H1 (cell line): ENCODE data around the gene ARHGAP26. TPM values are rescaled to one million over a fixed set of nuclear protein-coding genes. Genes with fewer than 3 reads are reported as not detected.

Experiments used
- CTCF ChIA-PET: fragments of 300-600 bp; sonication (Branson Sonifier 250); formaldehyde crosslinking; loops from one replicate; lab custom pipeline; 2021; ENCODE audit not compliant: partially characterized antibody; lab: Charles Lee
- POLR2A ChIA-PET: fragments of 300-600 bp; sonication (Branson Sonifier 250); formaldehyde crosslinking; loops from one replicate; lab custom pipeline; 2021; ENCODE audit warnings: inconsistent platforms; ENCODE audit not compliant: partially characterized antibody; lab: Charles Lee
- DNase-seq, 2 experiments: peaks; one replicate each; pipeline versions ENCODE4 v3.0.0 to v3.0.0-alpha.2; 2010 to 2022; ENCODE audit warnings: low spot score in 2 of 2, low read depth in 1 of 2, mixed read lengths in 1 of 2
- FAIRE-seq: peaks from 2 replicates; lab custom pipeline; 2011; peaks lifted over from hg19 to GRCh38; lab: Jason Lieb, UNC
- H2AFZ ChIP-seq: 2 replicates; pipeline ENCODE4 v1.8.1; 2012; ENCODE audit warnings: low read length, inconsistent platforms
- H2AK5ac ChIP-seq: 2 replicates; pipeline ENCODE4 v1.6.1; 2013; ENCODE audit warnings: low read depth, low read length
- H2BK120ac ChIP-seq: replicated peaks from 2 replicates; pipeline ENCODE3; 2013; ENCODE audit warnings: low read depth, low read length, inconsistent platforms
- H2BK12ac ChIP-seq: 2 replicates; pipeline ENCODE4 v1.6.1; 2013; ENCODE audit warnings: low read depth, low read length
- H2BK15ac ChIP-seq: 2 replicates; pipeline ENCODE4 v1.6.1; 2013; ENCODE audit warnings: low read length
- H2BK20ac ChIP-seq: 2 replicates; pipeline ENCODE4 v1.6.1; 2013; ENCODE audit warnings: low read length
- H2BK5ac ChIP-seq: 2 replicates; pipeline ENCODE4 v1.6.1; 2013; ENCODE audit warnings: low read depth, low read length
- H3K14ac ChIP-seq: 2 replicates; pipeline ENCODE4 v1.6.1; 2013; ENCODE audit warnings: inconsistent platforms; ENCODE audit not compliant: insufficient read length
- H3K18ac ChIP-seq: 2 replicates; pipeline ENCODE4 v1.6.1; 2013; ENCODE audit warnings: low read length; ENCODE audit errors: extremely low read depth
- H3K23ac ChIP-seq: 2 replicates; pipeline ENCODE4 v1.6.1; 2013; ENCODE audit warnings: inconsistent platforms; ENCODE audit not compliant: insufficient read length
- H3K23me2 ChIP-seq: 2 replicates; pipeline ENCODE4 v1.6.1; 2013; ENCODE audit warnings: low read depth, low read length
- H3K27ac ChIP-seq: 2 replicates; pipeline ENCODE4 v1.6.1; 2011; ENCODE audit warnings: low read depth, low read length, inconsistent platforms
- H3K27me3 ChIP-seq, 4 experiments: replicated peaks in 1 of 4; 1 replicate in 1 of 4; 2 replicates in 3 of 4; pipeline versions ENCODE4 v1.6.1 to v1.8.1; 2011 to 2013; ENCODE audit warnings: low read length in 3 of 4, mild to moderate bottlenecking in 3 of 4, inconsistent platforms in 2 of 4, mixed read lengths in 2 of 4, moderate library complexity in 1 of 4; ENCODE audit not compliant: control insufficient read depth in 3 of 4, insufficient read depth in 3 of 4; ENCODE audit errors: extremely low read depth in 1 of 4
- H3K36me3 ChIP-seq, 4 experiments: 2 replicates each; pipeline versions ENCODE4 v1.6.1 to v1.8.1; 2011 to 2013; ENCODE audit warnings: mild to moderate bottlenecking in 4 of 4, low read length in 3 of 4, moderate library complexity in 2 of 4, control low read depth in 1 of 4, inconsistent platforms in 1 of 4; ENCODE audit not compliant: insufficient read depth in 4 of 4, control insufficient read depth in 2 of 4
- H3K4ac ChIP-seq: replicated peaks from 2 replicates; pipeline ENCODE3; 2013; ENCODE audit warnings: low read length, low read depth, mixed read lengths, inconsistent platforms; ENCODE audit not compliant: insufficient read length
- H3K4me1 ChIP-seq, 4 experiments: replicated peaks in 1 of 4; 1 replicate in 1 of 4; 2 replicates in 3 of 4; pipeline versions ENCODE4 v1.6.1 to v1.8.1; 2011 to 2013; ENCODE audit warnings: low read length in 3 of 4, inconsistent platforms in 2 of 4, mixed read lengths in 1 of 4; ENCODE audit not compliant: insufficient read depth in 4 of 4, control insufficient read depth in 3 of 4
- H3K4me2 ChIP-seq, 2 experiments: 2 replicates each; pipeline versions ENCODE4 v1.6.1 to v1.8.1; 2011 to 2013; ENCODE audit warnings: low read depth in 2 of 2, low read length in 2 of 2, control low read depth in 1 of 2, inconsistent platforms in 1 of 2, mild to moderate bottlenecking in 1 of 2; ENCODE audit not compliant: insufficient read depth in 1 of 2
- H3K4me3 ChIP-seq, 4 experiments: fragments of 200-600, 300-600 bp in 1 of 4; sonication (generic), shearing (Covaris generic), sonication (Bioruptor Twin) in 1 of 4; 2 replicates each; pipeline versions ENCODE4 v1.5.1 to v1.8.1; 2011 to 2016; ENCODE audit warnings: low read length in 4 of 4, low read depth in 3 of 4, control low read depth in 2 of 4, inconsistent platforms in 2 of 4, mild to moderate bottlenecking in 2 of 4, mixed read lengths in 1 of 4, moderate library complexity in 1 of 4; ENCODE audit not compliant: insufficient read depth in 2 of 4; ENCODE audit errors: extremely low read depth in 1 of 4
- H3K56ac ChIP-seq: replicated peaks from 2 replicates; pipeline ENCODE3; 2013; ENCODE audit warnings: low read depth, mild to moderate bottlenecking, mixed read lengths, low read length, inconsistent platforms; ENCODE audit not compliant: insufficient read length
- H3K79me1 ChIP-seq: 2 replicates; pipeline ENCODE4 v1.6.1; 2013; ENCODE audit warnings: low read depth, low read length, control low read depth
- H3K79me2 ChIP-seq, 2 experiments: 2 replicates each; pipeline versions ENCODE4 v1.6.1 to v1.8.1; 2012 to 2013; ENCODE audit warnings: low read length in 2 of 2, mild to moderate bottlenecking in 2 of 2, inconsistent platforms in 1 of 2; ENCODE audit not compliant: insufficient read depth in 2 of 2, control insufficient read depth in 1 of 2
- H3K9ac ChIP-seq, 4 experiments: replicated peaks in 1 of 4; 1 replicate in 1 of 4; 2 replicates in 3 of 4; pipeline versions ENCODE4 v1.6.1 to v1.8.1; 2011 to 2013; ENCODE audit warnings: low read depth in 3 of 4, low read length in 3 of 4, control low read depth in 2 of 4, mild to moderate bottlenecking in 2 of 4, moderate library complexity in 2 of 4, inconsistent platforms in 1 of 4; ENCODE audit errors: extremely low read depth in 1 of 4
- H3K9me3 ChIP-seq, 2 experiments: 2 replicates each; pipeline versions ENCODE4 v1.6.1 to v1.8.1; 2012 to 2013; ENCODE audit warnings: mild to moderate bottlenecking in 2 of 2, moderate library complexity in 2 of 2, control low read depth in 1 of 2, inconsistent platforms in 1 of 2, low read depth in 1 of 2, low read length in 1 of 2, mixed read lengths in 1 of 2; ENCODE audit not compliant: insufficient read depth in 2 of 2
- H4K20me1 ChIP-seq, 2 experiments: replicated peaks in 1 of 2; 2 replicates each; pipeline versions ENCODE3 to v1.8.1; 2011 to 2013; ENCODE audit warnings: inconsistent platforms in 2 of 2, low read length in 2 of 2, mild to moderate bottlenecking in 1 of 2; ENCODE audit not compliant: insufficient read depth in 2 of 2, control insufficient read depth in 1 of 2
- H4K5ac ChIP-seq: 2 replicates; pipeline ENCODE4 v1.6.1; 2013; ENCODE audit warnings: low read length, low read depth, mixed read lengths, inconsistent platforms; ENCODE audit not compliant: insufficient read length
- H4K8ac ChIP-seq: 2 replicates; pipeline ENCODE4 v1.8.0; 2013; ENCODE audit warnings: mild to moderate bottlenecking, moderate library complexity, low read length, inconsistent platforms; ENCODE audit not compliant: insufficient read depth; ENCODE audit errors: extremely low read depth
- H4K91ac ChIP-seq: replicated peaks from 2 replicates; pipeline ENCODE3; 2013; ENCODE audit warnings: low read length, mixed read lengths, inconsistent platforms; ENCODE audit not compliant: insufficient read length
- ASH2L ChIP-seq: fragments of 200-600, 300-600 bp; sonication (generic); IDR thresholded peaks from one replicate; pipeline ENCODE4 v1.7.1; 2017; ENCODE audit warnings: low read length
- BCL11A ChIP-seq, 2 experiments: IDR thresholded peaks; one replicate each; pipeline ENCODE4 v1.6.1; 2011; ENCODE audit warnings: low read depth in 2 of 2, low read length in 2 of 2, mild to moderate bottlenecking in 2 of 2
- CBX5 ChIP-seq: fragments of 300-800, 300-1000 bp; sonication (generic); IDR thresholded peaks from 2 replicates; pipeline ENCODE4 v1.7.1; 2016; ENCODE audit warnings: antibody characterized with exemption, low read length, low read depth
- CREB1 ChIP-seq: IDR thresholded peaks from 2 replicates; pipeline ENCODE4 v1.6.1; 2012; ENCODE audit warnings: inconsistent platforms
- EZH2 ChIP-seq: fragments of 200-600 bp; sonication (generic); IDR thresholded peaks from 2 replicates; pipeline ENCODE4 v1.7.1; 2012; ENCODE audit warnings: low read depth, mild to moderate bottlenecking, moderate library complexity, low read length, inconsistent platforms; ENCODE audit not compliant: severe bottlenecking
- HDAC2 ChIP-seq, 2 experiments: fragments of 300-600 bp in 1 of 2; sonication (generic) in 1 of 2; IDR thresholded peaks; 2 replicates each; pipeline ENCODE4 v1.6.1; 2011 to 2012; ENCODE audit warnings: low read depth in 2 of 2, low read length in 2 of 2, mild to moderate bottlenecking in 2 of 2, moderate library complexity in 2 of 2, borderline replicate concordance in 1 of 2, inconsistent platforms in 1 of 2
- HDAC6 ChIP-seq: IDR thresholded peaks from one replicate; pipeline ENCODE4 v1.7.1; 2012; ENCODE audit warnings: low read depth, mild to moderate bottlenecking, inconsistent platforms, low read length, moderate library complexity
- KDM1A ChIP-seq: fragments of 200-600, 300-600 bp; sonication (generic); IDR thresholded peaks from 2 replicates; pipeline ENCODE4 v1.7.1; 2016; ENCODE audit warnings: mild to moderate bottlenecking, low read length, borderline replicate concordance
- NANOG ChIP-seq: IDR thresholded peaks from 2 replicates; pipeline ENCODE4 v1.6.1; 2011; ENCODE audit warnings: low read length, low read depth, mild to moderate bottlenecking, inconsistent platforms; ENCODE audit not compliant: insufficient read depth, poor library complexity, severe bottlenecking
- PHF8 ChIP-seq: fragments of 200-600 bp; sonication (generic); conservative IDR thresholded peaks from 2 replicates; pipeline ENCODE4 v1.7.1; 2012; ENCODE audit warnings: low read depth, mild to moderate bottlenecking, inconsistent platforms, low read length, moderate library complexity
- SP2 ChIP-seq: IDR thresholded peaks from 2 replicates; pipeline ENCODE4 v1.6.1; 2012; ENCODE audit warnings: mild to moderate bottlenecking, low read length, inconsistent platforms
- SRF ChIP-seq: IDR thresholded peaks from 2 replicates; pipeline ENCODE4 v1.6.1; 2011; ENCODE audit warnings: mild to moderate bottlenecking, low read depth, low read length, moderate library complexity
- TAF7 ChIP-seq: optimal IDR thresholded peaks from 2 replicates; pipeline ENCODE3; 2011; ENCODE audit warnings: low read depth, mild to moderate bottlenecking, inconsistent platforms, low read length, moderate library complexity, borderline replicate concordance
- WGBS, 2 experiments: shearing (Covaris generic) in 1 of 2; methylation state at CpG; one replicate each; pipeline versions ENCODE4 v1.1.6 to v1.1.7; 2013 to 2015; ENCODE audit warnings: low lambda C conversion rate in 2 of 2, mixed read lengths in 2 of 2, inconsistent platforms in 1 of 2, low coverage in 1 of 2, missing lambda C conversion rate in 1 of 2; ENCODE audit not compliant: insufficient replicate concordance in 2 of 2, insufficient coverage in 1 of 2, insufficient read length in 1 of 2; ENCODE audit errors: extremely low coverage in 1 of 2, missing lambda C conversion rate in 1 of 2; 5-methylcytosine and 5-hydroxymethylcytosine counted together
- polyA plus RNA-seq, 7 experiments: library from polyadenylated mRNA; depleted of rRNA in 3 of 7; stranded (reverse) in 5 of 7; unstranded in 2 of 7; fragments of >200 nt in 5 of 7; fragments of 200-250 nt in 2 of 7; gene quantifications; 1 replicate in 5 of 7; 2 replicates in 1 of 7; 4 replicates in 1 of 7; pipeline versions ENCODE4 v1.2.1 to v1.2.3, GENCODE V29; 2011 to 2013; ENCODE audit warnings: missing spikeins in 2 of 7, mixed read lengths in 2 of 7
- total RNA-seq: library from RNA; stranded (reverse); fragmentation: NEBNext Ultra II Directional; extraction: Animal tissue kit (Norgen Biotek cat#: 25700); gene quantifications from 2 replicates; pipeline ENCODE4 v1.2.1, GENCODE V29; 2021

ARHGAP26 gene
- total and polyA plus RNA-seq, 2 of the 8 experiments (the other 6 are each of a cell fraction or from before 2014, with no cell fraction given): 7.1 to 24.8 TPM

GRCh38 chr5:142839711-142840346 lies 69.7 kb downstream of the ARHGAP26 start:
- H2BK5ac ChIP-seq: no peak overlapping the region
- H3K14ac ChIP-seq: no peak overlapping the region
- H3K9me3 ChIP-seq: no peaks in the 10 kb centered on the region
- TF ChIP-seq EZH2: no peak
- no peak for TF ChIP-seq SP2
- TF ChIP-seq TAF7: no peak
- no peak for TF ChIP-seq SRF
- no peak for TF ChIP-seq PHF8
- TF ChIP-seq HDAC6: no peak
- TF ChIP-seq HDAC2 (IDR thresholded peaks at IDR 0.05; ENCODE audit: borderline replicate concordance in 1 of 2, low read depth in 2 of 2, low read length in 2 of 2): no peak
- TF ChIP-seq BCL11A (IDR thresholded peaks at IDR 0.05; ENCODE audit: low read depth in 2 of 2, low read length in 2 of 2): no peak
- TF ChIP-seq KDM1A: no peak
- TF ChIP-seq NANOG: no peak
- no peak for TF ChIP-seq ASH2L
- no peak for TF ChIP-seq CREB1
- TF ChIP-seq CBX5: no peak

More at GRCh38 chr5:142839711-142840346, 69.7 kb downstream of the ARHGAP26 start:
- Histone ChIP-seq H4K20me1 (peaks cover 2% of the 10 kb centered on the region in 2 experiments), H2BK12ac (no peak overlapping the region), H3K56ac (no peak overlapping the region), H3K23me2 (no peaks in the 10 kb centered on the region), H2AFZ (no peak overlapping the region), H3K18ac (no peak overlapping the region), H3K79me2 (peaks cover 0 to 11% of the 10 kb centered on the region in 2 experiments; a peak in 2 of 4 replicates), H3K79me1 (peaks cover 5% of the 10 kb centered on the region; the same call in 1 of the 2 replicates), H3K27ac (no peak overlapping the region), H2BK20ac (no peak overlapping the region), H3K4me2 (no peak overlapping the region), H4K5ac (no peak overlapping the region), H3K36me3 (no peaks in the 10 kb centered on the region), H3K4me3 (no peak overlapping the region), H3K27me3 (no peaks in the 10 kb centered on the region), H4K8ac (no peak overlapping the region), H2BK15ac (no peak overlapping the region), H2BK120ac (no peak overlapping the region), H3K4ac (no peak overlapping the region), H4K91ac (no peak overlapping the region), H3K4me1 (no peaks in the 10 kb centered on the region; a peak in 1 of 7 replicates), H2AK5ac (no peak overlapping the region), H3K9ac (no peak overlapping the region), H3K23ac (no peak overlapping the region)
- no peak for DNase-seq
- ChIA-PET POLR2A (no interaction called here), CTCF (interaction anchor here (0.6 to 1.6 kb wide), 3 partner anchors 9 to 69 kb away, joined by 3 to 5 read pairs (median 3); no protein-coding TSS in a partner anchor)
- 88% methylated on average over 6 of the region's 6 CpGs; no CpG with 5 or more reads in 1 of the 2 experiments for WGBS, 2 experiments
- no peak for FAIRE-seq
